ENCODE data around the gene PIGO. TPM values are rescaled to one million over a fixed set of nuclear protein-coding genes. Genes with fewer than 3 reads are reported as not detected.
A peak's percentile ranks its signal among the peaks of the same experiment; 100 is the strongest.

PIGO gene
- total and polyA plus RNA-seq, 10 of the 15 experiments (the other 5 are each of a cell fraction or from before 2014, with no cell fraction given) = 8.2 to 23.3 (median 18.4) TPM

- TF ChIP-seq EGR1 (IDR thresholded peaks at IDR 0.05; ENCODE audit: borderline replicate concordance in 1 of 2, low read depth in 2 of 2, low read length in 2 of 2) = peak in 1 of 2 experiments; percentile 42; a peak in 1 of 3 replicates
- TF ChIP-seq ZNF24 (IDR thresholded peaks at IDR 0.05) = no peak
- TF ChIP-seq SIX5 (IDR thresholded peaks at IDR 0.05; ENCODE audit: low read depth, low read length, severe bottlenecking) = peak; percentile 80
- TF ChIP-seq CHD2 (IDR thresholded peaks at IDR 0.05; ENCODE audit: borderline replicate concordance, low read depth, low read length) = peak; percentile 87
- TF ChIP-seq EED (IDR thresholded peaks at IDR 0.05; ENCODE audit: low read depth) = 0 out of 2 replicates have a peak, but pooled peaks have one; percentile 24
- TF ChIP-seq, protein P1, sequence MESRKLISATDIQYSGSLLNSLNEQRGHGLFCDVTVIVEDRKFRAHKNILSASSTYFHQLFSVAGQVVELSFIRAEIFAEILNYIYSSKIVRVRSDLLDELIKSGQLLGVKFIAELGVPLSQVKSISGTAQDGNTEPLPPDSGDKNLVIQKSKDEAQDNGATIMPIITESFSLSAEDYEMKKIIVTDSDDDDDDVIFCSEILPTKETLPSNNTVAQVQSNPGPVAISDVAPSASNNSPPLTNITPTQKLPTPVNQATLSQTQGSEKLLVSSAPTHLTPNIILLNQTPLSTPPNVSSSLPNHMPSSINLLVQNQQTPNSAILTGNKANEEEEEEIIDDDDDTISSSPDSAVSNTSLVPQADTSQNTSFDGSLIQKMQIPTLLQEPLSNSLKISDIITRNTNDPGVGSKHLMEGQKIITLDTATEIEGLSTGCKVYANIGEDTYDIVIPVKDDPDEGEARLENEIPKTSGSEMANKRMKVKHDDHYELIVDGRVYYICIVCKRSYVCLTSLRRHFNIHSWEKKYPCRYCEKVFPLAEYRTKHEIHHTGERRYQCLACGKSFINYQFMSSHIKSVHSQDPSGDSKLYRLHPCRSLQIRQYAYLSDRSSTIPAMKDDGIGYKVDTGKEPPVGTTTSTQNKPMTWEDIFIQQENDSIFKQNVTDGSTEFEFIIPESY (IDR thresholded peaks at IDR 0.05) = no peak
- no peak for TF ChIP-seq MEF2A (IDR thresholded peaks at IDR 0.05; ENCODE audit: insufficient read depth, low read depth, low read length)
- TF ChIP-seq CEBPB (IDR thresholded peaks at IDR 0.05; ENCODE audit: borderline replicate concordance in 1 of 2, low read depth in 2 of 2, low read length in 2 of 2) = no peak
- no peak for TF ChIP-seq SREBF1 (IDR thresholded peaks at IDR 0.05; ENCODE audit: low read length)
- TF ChIP-seq YBX1 (IDR thresholded peaks at IDR 0.05) = no peak
- TF ChIP-seq MEF2B (IDR thresholded peaks at IDR 0.05; ENCODE audit: partially characterized antibody, poor library complexity, severe bottlenecking) = no peak
- no peak for TF ChIP-seq TBL1XR1 (IDR thresholded peaks at IDR 0.05; ENCODE audit: low read depth, low read length)
- TF ChIP-seq EZH2 (IDR thresholded peaks at IDR 0.05; ENCODE audit: borderline replicate concordance, control insufficient read depth, low read depth, low read length) = no peak
- no peak for TF ChIP-seq NFYA (IDR thresholded peaks at IDR 0.05; ENCODE audit: borderline replicate concordance, low read depth, low read length)
- TF ChIP-seq TCF12 (IDR thresholded peaks at IDR 0.05; ENCODE audit: low read depth, low read length) = no peak
- TF ChIP-seq SMARCA5 (IDR thresholded peaks at IDR 0.05) = no peak
- TF ChIP-seq PAX8 (IDR thresholded peaks at IDR 0.05) = no peak
- no peak for TF ChIP-seq NRF1 (conservative IDR thresholded peaks at IDR 0.05; ENCODE audit: low read depth, low read length)
- TF ChIP-seq NFIC (IDR thresholded peaks at IDR 0.05; ENCODE audit: low read depth, low read length) = no peak
- peak; percentile 82 for TF ChIP-seq YY1 (IDR thresholded peaks at IDR 0.05; ENCODE audit: low read depth, low read length)
- no peak for TF ChIP-seq SUPT20H (IDR thresholded peaks at IDR 0.05; ENCODE audit: borderline replicate concordance, control insufficient read depth, low read depth, low read length)
- no peak for TF ChIP-seq JUNB (IDR thresholded peaks at IDR 0.05)
- no peak for TF ChIP-seq CREB1 (IDR thresholded peaks at IDR 0.05; ENCODE audit: low read depth)
- TF ChIP-seq RELA (IDR thresholded peaks at IDR 0.05; ENCODE audit: borderline replicate concordance, partially characterized antibody) = no peak
- TF ChIP-seq ZBTB4 (CRISPR knock-in tag; IDR thresholded peaks at IDR 0.05) = no peak
- no peak for TF ChIP-seq SMC3 (IDR thresholded peaks at IDR 0.05; ENCODE audit: borderline replicate concordance, low read length)
- TF ChIP-seq MXI1 (IDR thresholded peaks at IDR 0.05; ENCODE audit: low read depth, low read length) = peak; percentile 58; the same call in 1 of the 2 replicates
These were observed 16.7 kb downstream of the PIGO start, which contains the start of gene FANCG (continued) for GRCh38 chr9:35079426-35080341.
